NCI-H2196 (cell line): ENCODE measurements around the gene UNC93A.
"Not testable (repeated sequence)": the region's sequence is repeated elsewhere in the genome, so short reads cannot be mapped to it uniquely, and the experiment has no call there.

Source experiments
- DNase-seq: peaks from one replicate; lab custom pipeline; 2025; ENCODE audit not compliant: unreplicated experiment; lab: John Stamatoyannopoulos, UW

UNC93A gene

DNA sequence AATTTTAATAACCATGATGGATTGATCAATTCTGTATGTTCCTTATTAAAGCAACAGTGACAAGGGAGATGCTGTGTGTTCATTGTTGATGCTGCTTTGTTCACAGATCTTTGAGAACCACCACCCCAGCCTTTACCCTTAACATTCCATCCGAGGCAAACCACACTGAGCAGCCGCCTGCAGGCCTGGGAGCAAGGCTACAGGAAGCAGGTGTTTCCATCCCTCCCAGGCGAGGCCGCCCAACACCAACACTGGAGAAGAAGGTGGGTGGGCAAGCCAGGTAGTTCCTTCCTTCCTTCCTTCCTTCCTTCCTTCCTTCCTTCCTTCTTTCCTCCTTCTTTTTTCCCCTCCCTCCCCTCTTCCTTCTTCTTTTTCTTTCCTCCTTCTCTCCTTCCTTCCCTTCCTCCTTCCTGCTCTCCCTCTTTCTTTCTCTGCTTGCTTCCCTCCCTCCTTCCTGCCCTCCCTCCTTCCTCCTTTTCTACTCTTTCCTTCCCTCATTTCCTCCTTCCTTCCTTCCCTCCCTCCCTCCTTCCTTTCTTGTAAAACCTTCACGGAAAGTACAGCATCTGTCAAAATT lies 47.5 kb downstream of the UNC93A start:
- DNase-seq: no peak

DNA sequence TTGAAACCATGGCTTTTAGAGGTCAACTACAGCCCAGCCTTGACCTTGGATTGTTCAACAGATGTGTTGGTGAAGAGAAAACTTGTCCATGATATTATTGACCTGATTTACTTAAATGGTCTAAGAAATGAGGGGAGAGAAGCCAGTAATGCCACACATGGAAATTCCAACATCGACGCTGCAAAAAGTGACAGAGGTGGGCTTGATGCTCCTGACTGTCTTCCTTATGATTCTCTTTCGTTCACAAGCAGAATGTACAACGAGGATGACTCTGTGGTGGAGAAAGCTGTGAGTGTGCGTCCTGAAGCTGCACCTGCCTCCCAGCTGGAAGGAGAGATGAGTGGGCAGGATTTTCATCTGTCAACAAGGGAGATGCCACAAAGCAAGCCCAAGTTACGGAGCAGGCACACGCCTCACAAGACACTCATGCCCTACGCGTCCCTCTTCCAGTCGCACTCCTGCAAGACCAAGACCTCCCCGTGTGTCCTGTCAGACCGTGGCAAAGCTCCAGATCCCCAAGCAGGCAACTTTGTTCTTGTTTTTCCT lies 50.0 kb downstream of the UNC93A start:
- DNase-seq: no peak

DNA sequence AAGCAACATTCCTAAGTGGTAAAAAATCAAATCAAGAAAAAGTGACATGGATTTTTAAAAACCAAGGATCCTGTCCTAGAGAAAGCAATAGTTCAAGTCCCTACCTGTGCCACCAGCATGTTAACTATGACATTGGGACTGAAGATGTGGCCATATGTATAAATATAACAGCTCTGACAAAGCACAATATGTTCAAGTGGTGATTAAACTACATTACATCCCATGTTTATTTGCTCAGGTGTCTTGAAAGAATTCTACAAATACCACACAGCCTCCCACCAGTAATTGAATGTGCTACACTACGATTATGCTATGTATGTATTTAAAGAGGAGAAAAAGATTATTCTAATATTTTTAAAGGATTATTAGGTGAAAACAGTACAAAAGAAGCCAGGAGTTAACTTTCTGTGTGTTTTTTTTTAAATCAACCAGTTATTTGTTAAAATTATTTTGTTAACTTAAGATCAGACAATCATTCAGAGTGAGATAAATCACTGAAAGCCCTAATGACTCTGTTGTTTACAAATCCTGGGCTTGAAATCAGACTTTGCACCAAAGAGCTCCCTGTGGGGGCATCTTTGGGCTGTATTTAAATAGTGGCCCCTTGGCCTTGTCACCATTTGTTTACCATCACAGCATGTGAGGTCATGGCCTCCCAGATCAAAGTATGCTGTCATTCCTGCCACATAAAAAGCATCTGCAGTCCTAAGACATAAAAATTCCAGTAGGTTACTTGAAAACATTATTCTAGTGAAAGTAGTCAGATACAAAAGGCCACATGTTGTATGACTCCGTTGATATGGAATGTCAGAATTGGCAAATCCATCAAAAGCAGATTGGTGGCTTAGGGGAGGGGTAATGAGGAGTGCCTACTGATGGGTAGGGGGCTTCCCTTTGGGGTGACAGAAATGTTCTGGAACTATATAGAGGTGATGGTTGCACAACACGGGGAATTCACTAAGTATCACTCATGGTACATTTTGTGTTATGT lies 50.8 kb downstream of the UNC93A start:
- no peak for DNase-seq

DNA sequence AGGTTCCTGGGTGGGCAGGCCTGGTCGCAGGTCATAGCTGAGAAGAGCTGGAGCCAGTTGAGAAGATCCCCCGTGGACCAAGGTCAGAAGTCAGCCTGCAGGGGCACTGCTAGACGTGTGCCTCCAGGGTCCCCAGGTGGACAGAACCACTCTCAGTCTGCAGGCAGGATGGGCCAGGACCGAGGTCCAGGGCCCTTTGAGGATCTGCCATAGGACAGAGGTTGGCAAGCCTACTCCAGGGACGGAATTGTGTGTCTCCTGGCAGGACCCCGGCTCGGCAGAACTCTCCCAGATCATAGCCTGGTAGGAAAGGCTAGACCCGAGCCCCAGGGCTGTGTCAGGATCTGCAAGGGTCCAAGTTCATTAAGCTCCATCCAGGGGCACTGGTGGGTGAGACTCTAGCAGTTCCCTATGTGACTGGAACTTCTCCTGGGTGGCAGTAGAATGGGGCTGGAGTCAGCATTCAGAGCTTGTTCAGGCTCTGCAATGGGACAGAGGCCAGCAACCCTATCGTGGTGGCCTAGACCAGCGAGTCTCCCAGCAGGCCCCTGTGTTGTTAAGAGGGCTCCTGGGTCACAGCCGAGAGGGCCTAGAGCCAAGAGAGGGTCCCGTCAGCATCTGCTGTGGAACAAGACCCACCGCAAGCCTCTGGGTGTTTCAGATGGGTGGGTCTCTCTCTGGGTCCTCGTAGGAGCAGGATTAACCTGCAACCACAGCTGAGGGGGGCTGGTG lies 51.9 kb downstream of the UNC93A start:
- no peak for DNase-seq

DNA sequence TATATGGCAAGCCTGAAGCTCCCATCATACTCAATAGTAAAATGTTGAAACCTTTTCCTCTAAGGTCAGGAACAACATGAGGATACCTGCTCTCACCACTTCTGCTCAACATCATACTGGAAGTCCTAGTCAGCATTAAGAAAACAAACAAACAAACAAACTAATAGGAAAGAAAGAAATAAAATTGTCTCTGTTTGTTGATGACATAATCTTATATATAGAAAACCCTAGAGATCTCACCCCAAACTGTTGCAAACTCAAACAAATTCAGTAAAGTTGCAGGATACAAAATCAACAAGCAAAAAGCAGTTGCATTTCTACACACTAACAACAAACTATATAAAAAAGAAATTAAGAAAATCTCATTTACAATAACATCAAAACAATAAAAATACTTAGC lies 54.2 kb downstream of the UNC93A start:
- no peak for DNase-seq

DNA sequence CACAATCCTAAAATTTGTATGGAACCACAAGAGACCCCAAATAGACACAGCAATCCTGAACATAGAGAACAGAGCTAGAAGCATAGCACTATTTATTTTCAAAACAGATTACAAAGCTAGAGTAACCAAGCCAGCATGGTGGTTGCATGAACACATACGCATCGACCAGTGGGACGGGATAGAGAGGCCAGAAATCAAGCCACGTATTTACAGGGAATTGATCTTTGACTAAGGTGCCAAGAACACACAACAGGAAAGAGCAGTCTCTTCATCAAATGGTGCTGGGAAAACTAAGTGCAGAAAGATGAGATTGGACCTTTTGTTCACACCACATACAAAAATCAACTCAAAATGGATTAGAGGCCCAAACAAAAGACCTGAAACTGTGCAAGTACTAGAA lies 54.8 kb downstream of the UNC93A start:
- DNase-seq: no peak

DNA sequence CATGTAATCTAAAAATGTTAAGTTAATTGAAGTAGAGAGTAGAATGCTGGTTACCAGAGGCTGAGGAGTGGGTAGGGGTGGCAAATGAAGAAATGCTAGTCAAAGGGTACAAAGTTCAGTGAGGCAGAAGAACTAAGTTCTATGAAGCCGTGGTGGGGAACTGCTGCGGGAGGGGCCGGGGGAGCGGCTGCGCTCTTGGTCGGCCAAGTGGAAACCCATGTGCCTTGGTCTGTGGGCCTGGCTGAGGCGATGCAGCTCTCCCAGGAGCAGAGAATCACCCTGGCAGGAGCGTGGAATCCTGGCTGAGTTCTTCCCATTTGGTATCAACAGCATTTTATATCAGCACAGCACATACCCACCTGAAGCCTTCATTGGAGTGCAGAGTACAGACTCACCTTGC lies 56.1 kb downstream of the UNC93A start:
- DNase-seq: no peak

DNA sequence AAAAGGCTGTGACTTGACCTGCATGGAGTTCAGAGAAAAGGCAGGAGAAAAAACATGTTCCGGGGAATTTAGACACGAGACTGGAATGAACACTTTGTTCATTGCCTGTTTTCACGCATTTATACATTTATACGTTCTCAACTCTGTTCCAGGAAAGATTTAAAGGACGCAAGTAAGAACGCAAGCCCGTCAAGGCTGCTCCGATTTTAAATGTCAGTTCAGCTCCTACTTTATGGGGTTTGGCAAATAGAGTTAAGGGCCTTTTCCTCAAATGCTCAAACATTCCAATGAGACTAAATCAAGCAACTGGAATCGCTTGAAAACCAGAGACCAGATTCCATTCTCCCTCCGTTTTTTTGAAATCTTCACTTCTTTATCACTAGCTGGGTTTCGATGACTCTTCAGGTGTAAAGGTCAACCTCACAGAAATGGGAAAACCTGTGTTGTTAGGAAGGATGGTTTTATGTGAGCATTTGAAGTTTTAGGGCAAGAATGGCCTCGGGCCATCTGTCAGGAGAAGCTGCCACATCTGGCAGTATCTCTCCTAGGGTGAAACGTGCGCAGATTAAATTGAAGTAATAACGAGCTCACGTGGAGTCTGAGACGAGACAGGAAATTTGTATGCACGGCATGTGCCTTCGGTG lies 58.6 kb downstream of the UNC93A start:
- DNase-seq: no peak

DNA sequence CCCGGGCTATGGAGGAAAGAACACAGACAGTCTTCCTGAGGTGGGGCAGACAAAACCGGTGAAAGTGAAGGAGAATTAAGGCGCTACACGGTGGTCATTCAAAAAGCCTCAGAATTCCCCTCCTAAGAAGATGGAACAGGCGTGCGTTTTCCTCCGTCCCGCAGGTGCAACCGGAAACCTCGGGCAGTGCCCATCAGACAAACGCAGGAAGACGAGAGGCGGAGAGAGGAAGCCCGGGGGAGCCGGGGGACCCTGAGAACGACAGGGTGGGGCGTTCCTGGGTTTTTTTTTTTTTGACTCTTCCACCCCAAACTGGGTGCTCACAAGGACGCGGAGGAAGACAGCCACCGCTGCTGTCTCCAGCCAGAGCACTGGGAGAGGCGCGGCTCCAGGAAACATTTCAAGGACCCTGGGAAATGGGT lies 59.2 kb downstream of the UNC93A start:
- no peak for DNase-seq

DNA sequence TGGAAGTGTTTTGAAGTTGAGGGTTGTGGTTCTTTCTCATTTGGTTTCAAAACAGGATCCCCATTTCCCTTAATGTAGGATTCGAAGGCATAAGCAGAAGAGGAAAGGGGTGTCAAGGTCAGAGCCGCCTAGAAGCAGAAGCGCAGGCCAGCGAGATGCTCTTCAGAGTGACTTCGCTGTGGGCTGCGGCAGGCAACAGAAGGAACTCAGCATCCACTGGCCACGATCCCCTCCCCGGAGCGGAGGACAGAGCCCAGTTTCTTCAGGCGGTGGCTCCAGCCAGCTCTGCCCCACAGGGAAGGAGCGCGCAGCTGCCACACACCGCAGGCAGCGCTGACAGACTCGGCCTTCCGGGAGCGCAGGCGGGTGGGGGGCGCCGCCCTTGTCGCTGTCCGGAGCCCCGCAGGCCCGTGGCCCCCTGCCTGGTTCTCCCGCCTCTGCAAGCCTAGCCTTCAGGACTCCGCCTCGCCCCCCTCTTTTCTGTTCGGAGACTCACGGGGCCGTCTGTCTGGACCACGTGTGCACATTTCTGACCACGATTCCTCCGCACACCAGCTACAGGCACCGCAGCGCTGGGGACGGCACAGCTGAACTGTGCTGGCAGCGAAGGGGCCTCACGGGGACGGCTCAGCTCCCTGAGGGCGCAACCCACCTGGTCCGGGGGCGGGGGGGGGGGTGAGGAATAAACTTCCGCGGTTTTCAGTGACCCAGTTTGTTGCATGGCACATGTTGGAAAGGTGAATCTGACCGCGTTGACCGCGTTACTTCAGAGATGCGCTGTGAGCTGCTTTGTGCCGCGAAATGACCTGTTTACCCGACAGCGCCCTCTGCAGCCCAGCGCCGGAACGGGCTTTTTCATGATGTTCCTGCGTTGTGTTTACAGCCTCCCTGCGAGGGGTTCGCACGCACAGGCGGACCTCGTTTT lies 59.9 kb downstream of the UNC93A start:
- peak; percentile 63 for DNase-seq

DNA sequence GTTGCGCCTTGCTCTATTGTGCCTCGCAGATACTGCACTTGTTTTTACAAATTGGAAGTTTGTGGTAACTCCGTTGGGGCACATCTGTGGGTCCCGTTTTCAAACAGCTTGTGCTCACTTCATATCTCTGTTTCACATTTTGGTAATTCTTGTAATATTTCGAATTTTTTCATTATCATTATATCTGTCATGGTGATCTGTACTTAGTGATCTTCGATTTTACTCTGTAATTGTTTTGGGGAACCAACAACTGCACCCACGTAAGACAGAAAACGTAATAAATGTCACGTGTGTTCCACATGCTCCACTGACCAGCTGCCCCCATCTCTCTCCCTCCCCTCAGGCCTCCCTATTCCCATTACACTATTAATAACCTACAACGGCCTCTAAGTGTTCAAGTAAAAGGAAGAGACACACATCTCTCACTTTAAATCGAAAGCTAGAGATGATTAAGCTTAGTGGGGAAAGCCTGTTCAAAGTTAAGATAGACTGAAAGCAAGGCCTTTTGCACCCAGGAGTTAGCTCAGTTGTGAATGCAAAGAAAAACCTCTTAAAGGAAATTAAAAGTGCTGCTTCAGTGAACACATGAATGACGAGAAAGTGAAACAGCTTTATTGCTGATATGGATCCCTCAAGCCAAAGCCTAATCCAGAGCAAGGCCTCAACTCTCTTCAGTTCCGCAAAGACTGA lies 60.7 kb downstream of the UNC93A start:
- no peak for DNase-seq

DNA sequence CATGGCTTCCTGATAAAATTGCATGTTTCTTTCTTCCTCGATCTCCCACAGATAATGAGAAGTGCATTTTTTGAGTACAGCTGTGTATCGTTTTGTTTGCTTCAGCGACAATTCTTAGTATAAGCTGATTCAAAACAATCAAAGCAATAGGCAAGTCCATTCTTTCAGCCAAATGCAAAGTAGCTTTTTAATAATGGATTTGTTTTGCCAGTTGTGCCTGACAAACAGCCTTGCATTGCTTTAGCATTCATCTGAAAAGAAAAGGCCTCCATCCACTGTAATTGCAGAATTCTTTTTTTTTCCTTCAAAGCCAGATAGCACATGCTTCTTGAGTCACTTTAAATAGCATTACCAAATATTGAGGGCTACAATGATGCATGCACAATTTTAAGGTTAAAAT lies 65.8 kb downstream of the UNC93A start:
- DNase-seq: no peak

DNA sequence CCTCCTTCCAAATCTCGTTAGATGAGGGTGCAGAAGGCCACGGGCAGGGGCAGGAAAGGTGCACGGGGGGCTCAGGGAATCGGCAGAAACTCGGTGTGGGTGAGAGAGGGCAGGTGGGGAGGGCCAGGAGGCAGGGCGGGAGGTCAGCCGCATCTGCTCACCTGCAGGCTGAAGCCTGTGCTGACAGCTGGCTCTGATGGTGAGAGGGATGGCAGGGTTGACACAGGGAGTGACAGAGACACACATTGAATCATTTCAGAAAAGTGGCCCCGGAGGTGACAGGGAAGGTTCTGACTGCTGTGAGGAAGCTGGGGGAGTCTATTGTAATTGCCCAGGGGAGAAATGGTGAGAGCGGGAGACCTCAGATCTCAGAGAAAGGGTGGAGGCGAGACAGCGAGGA lies 67.3 kb downstream of the UNC93A start:
- not testable (repeated sequence) for DNase-seq

DNA sequence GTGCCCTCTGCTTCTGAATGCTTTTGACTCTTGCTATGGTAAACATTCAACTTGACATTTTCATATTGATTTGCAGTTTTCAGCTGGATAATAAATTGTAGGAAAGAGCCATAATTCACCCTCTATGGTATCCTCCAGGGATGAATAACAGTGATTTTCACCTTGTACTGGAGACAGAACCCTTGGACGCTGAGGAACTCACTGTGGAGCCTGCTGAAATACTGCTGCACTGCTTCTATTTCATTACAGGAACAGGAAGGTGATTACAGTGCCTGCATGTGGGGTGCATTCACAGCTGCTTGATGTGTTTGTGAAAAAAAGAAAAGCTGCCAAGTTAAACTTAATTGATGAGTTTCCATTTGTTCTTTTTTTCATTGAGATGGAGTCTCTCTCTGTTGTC lies 70.1 kb downstream of the UNC93A start:
- not testable (repeated sequence) for DNase-seq
